CD4-positive, alpha-beta T cell (primary cell): Measurements from ENCODE around the gene LZTFL1. TPM values are rescaled to one million over a fixed set of nuclear protein-coding genes. Genes with fewer than 3 reads are reported as not detected.
A peak's percentile ranks its signal among the peaks of the same experiment; 100 is the strongest.

Source experiments
- ATAC-seq: fragments of 200-7000 bp; cut with Tn5 transposase; one replicate; pipeline ENCODE4 v1.10.0; 2022; ENCODE audit warnings: mild to moderate bottlenecking; ENCODE audit not compliant: poor library complexity
- CTCF ChIA-PET: fragments of 350-600 bp; sonication (Branson Sonifier 250); formaldehyde crosslinking; loops from one replicate; lab custom pipeline; 2021; ENCODE audit warnings: antibody characterized with exemption, inconsistent platforms; lab: Charles Lee
- POLR2A ChIA-PET: fragments of 350-600 bp; sonication (Branson Sonifier 250); formaldehyde crosslinking; loops from one replicate; lab custom pipeline; 2021; ENCODE audit warnings: antibody characterized with exemption, inconsistent platforms; lab: Charles Lee
- DNase-seq, 14 experiments: peaks; one replicate each; pipeline ENCODE4 v3.0.0-alpha.2; 2013 to 2020; ENCODE audit warnings: mixed read lengths in 2 of 14
- H3K27ac ChIP-seq, 2 donors: one replicate each; pipeline versions ENCODE4 v1.5.1 to v1.7.0; 2013; ENCODE audit warnings: low read length in 2 of 2, low read depth in 1 of 2, mild to moderate bottlenecking in 1 of 2
- H3K27me3 ChIP-seq, 2 experiments: 1 replicate in 1 of 2; 2 replicates in 1 of 2; pipeline versions ENCODE4 v1.6.1 to v1.7.0; 2013; ENCODE audit warnings: low read length in 2 of 2, control low read depth in 1 of 2, mild to moderate bottlenecking in 1 of 2, moderate library complexity in 1 of 2; ENCODE audit not compliant: insufficient read depth in 2 of 2, control insufficient read depth in 1 of 2
- H3K36me3 ChIP-seq: one replicate; pipeline ENCODE4 v1.6.1; 2013; ENCODE audit warnings: low read length, control low read depth; ENCODE audit not compliant: insufficient read depth
- H3K4me1 ChIP-seq: one replicate; pipeline ENCODE4 v1.6.1; 2013; ENCODE audit warnings: low read length, control low read depth; ENCODE audit not compliant: insufficient read depth
- H3K4me3 ChIP-seq: one replicate; pipeline ENCODE4 v1.5.1; 2013; ENCODE audit warnings: mild to moderate bottlenecking, low read length, moderate library complexity
- H3K9me3 ChIP-seq, 2 experiments: 1 replicate in 1 of 2; 2 replicates in 1 of 2; pipeline versions ENCODE4 v1.6.1 to v1.7.0; 2013; ENCODE audit warnings: low read length in 2 of 2, mild to moderate bottlenecking in 2 of 2, control low read depth in 1 of 2, moderate library complexity in 1 of 2; ENCODE audit not compliant: control insufficient read depth in 1 of 2, insufficient read depth in 1 of 2
- H3K27ac Mint-ChIP-seq: one replicate; pipeline ENCODE4 v1.8.0; 2020; ENCODE audit warnings: mixed read lengths
- H3K27me3 Mint-ChIP-seq: one replicate; pipeline ENCODE4 v1.8.0; 2021; ENCODE audit warnings: mixed read lengths
- H3K36me3 Mint-ChIP-seq: one replicate; pipeline ENCODE4 v1.8.0; 2021; ENCODE audit warnings: low read depth, mixed read lengths
- H3K4me1 Mint-ChIP-seq: one replicate; pipeline ENCODE4 v1.8.0; 2021; ENCODE audit warnings: low read depth, mixed read lengths
- H3K4me3 Mint-ChIP-seq: one replicate; pipeline ENCODE4 v1.8.0; 2020; ENCODE audit warnings: mild to moderate bottlenecking, mixed read lengths
- H3K9me3 Mint-ChIP-seq: one replicate; pipeline ENCODE4 v1.8.0; 2020; ENCODE audit warnings: mixed read lengths
- CTCF ChIP-seq: fragments of 200-600 bp; IDR thresholded peaks from one replicate; pipeline ENCODE4 v1.8.0; 2022; ENCODE audit warnings: antibody characterized with exemption, mild to moderate bottlenecking
- intact Hi-C, 2 experiments: fragments of 100-400 bp; cut with DNase I in 1 of 2; cut with micrococcal nuclease in 1 of 2; formaldehyde crosslinking; loops; one replicate each; pipeline versions ENCODE4 v1.15.1 to v1.9.0; 2023 to 2025; cut with DNase I, micrococcal nuclease
- total RNA-seq, 174 experiments: library from RNA in 2 of 174; stranded (reverse) in 2 of 174; gene quantifications; one replicate each; pipeline ENCODE4 v1.2.3 and lab custom pipeline; 2021 to 2026

LZTFL1 gene
- total RNA-seq, 2 experiments from 2014 or later, result 9.6 to 10.0 TPM

DNA sequence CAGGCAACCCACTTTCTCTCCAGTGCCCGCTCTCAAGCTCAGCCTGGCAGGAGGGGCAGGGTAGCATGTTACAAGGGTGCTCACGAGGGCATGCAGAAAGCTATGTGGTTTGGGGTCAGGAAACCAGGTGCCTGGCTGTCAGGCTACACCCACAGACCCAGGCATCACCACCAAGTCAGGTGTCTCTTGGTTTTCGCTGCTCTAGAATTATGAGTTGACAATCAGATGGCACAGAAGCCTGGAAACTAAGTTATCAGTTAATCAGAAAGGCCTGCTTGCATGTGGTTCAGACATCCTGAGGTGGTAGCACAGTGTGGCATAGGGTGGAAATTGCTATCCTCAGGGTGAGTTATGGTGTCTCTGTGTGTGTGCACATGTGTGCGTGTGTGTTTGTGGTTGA lies 28.2 kb upstream of the LZTFL1 start:
- POLR2A ChIA-PET, result interaction anchor here (0.6 to 3.9 kb wide), 7 partner anchors 9 to 193 kb away, joined by 3 to 24 read pairs (median 4); partner anchors contain the start of gene LZTFL1
- intact Hi-C loops, result loop anchor here (1.0 to 5.0 kb wide), 4 partner anchors 22 to 47 kb away; partner anchors contain the start of gene LZTFL1 (in 1 of the 2)
- peaks cover 69% of the 10 kb centered on the region for H3K4me1 Mint-ChIP-seq

DNA sequence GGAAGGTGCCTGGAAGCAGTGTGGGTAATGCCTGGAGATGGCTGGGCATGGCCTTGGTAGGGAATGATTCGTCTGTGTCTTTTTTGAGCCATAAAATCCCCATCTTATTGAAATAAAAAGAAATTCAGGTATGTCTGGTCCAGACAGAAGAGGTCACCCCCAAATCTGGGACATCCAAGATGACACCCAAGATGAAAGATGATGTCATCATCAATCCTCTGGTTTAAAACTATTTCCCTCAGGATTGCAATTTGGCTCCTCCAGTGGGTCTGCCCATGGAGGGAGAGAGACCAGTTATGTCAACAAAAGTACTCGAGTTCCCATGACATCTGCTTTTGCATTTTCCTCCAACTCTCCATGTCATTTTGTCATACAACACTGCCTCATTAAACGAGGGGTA lies 27.7 kb upstream of the LZTFL1 start:
- POLR2A ChIA-PET, result interaction anchor here (0.6 to 3.9 kb wide), 7 partner anchors 8 to 193 kb away, joined by 3 to 24 read pairs (median 4); partner anchors contain the start of gene LZTFL1
- H3K4me3 Mint-ChIP-seq, result peak overlapping the region; percentile 38
- no peak for ATAC-seq

More for the DNA sequence above, 28.2 kb upstream of the LZTFL1 start:
- Mint-ChIP-seq H3K9me3 (peaks cover 4% of the 10 kb centered on the region), H3K4me3 (peak overlapping the region; percentile 1), H3K27me3 (peaks cover 3% of the 10 kb centered on the region), H3K27ac (peak overlapping the region; percentile 34), H3K36me3 (no peaks in the 10 kb centered on the region)
- H3K4me3 ChIP-seq, result no peak overlapping the region
- ATAC-seq, result peak; percentile 90
- H3K4me1 ChIP-seq, result peaks cover 35% of the 10 kb centered on the region
- CTCF ChIA-PET, result no interaction called here
- H3K27me3 ChIP-seq, result peaks cover 0 to 3% of the 10 kb centered on the region in 2 experiments
- H3K36me3 ChIP-seq, result no peaks in the 10 kb centered on the region
- TF ChIP-seq CTCF, result no peak
- peak; percentile 51 to 93 (median 64) for DNase-seq
- no peak overlapping the region for H3K27ac ChIP-seq
- no peaks in the 10 kb centered on the region for H3K9me3 ChIP-seq

GRCh38 chr3:45868650-45869049 lies 26.7 kb upstream of the LZTFL1 start:
- H3K27me3 ChIP-seq, result peaks cover 0 to 4% of the 10 kb centered on the region in 2 experiments
- H3K27ac ChIP-seq, result no peak overlapping the region
- ChIA-PET POLR2A (interaction anchor here (3.9 kb wide), 1 partner anchor 27 kb away, joined by 24 read pairs; the partner anchor contains the start of gene LZTFL1), CTCF (interaction anchor here (1.0 kb wide), 1 partner anchor 210 kb away, joined by 3 read pairs; no protein-coding TSS in a partner anchor)
- Mint-ChIP-seq H3K27ac (peak overlapping the region; percentile 34), H3K36me3 (no peaks in the 10 kb centered on the region), H3K4me1 (peaks cover 75% of the 10 kb centered on the region), H3K9me3 (peaks cover 1% of the 10 kb centered on the region), H3K27me3 (peaks cover 7% of the 10 kb centered on the region), H3K4me3 (peak overlapping the region; percentile 43)
- H3K36me3 ChIP-seq, result no peaks in the 10 kb centered on the region
- intact Hi-C loops, result no loop called here
- peaks cover 39% of the 10 kb centered on the region for H3K4me1 ChIP-seq
- no peak for TF ChIP-seq CTCF
- no peak overlapping the region for H3K4me3 ChIP-seq
- ATAC-seq (no peak), DNase-seq (no peak)
- H3K9me3 ChIP-seq, result peaks cover 0 to under 1% of the 10 kb centered on the region in 2 experiments

More for the DNA sequence above, 27.7 kb upstream of the LZTFL1 start:
- TF ChIP-seq CTCF, result no peak
- no peaks in the 10 kb centered on the region for H3K36me3 Mint-ChIP-seq
- H3K27ac ChIP-seq, result no peak overlapping the region
- H3K9me3 Mint-ChIP-seq, result peaks cover 4% of the 10 kb centered on the region
- H3K27ac Mint-ChIP-seq, result peak overlapping the region; percentile 34
- H3K36me3 ChIP-seq, result no peaks in the 10 kb centered on the region
- peaks cover 39% of the 10 kb centered on the region for H3K4me1 ChIP-seq
- H3K4me1 Mint-ChIP-seq, result peaks cover 72% of the 10 kb centered on the region
- no peaks in the 10 kb centered on the region for H3K9me3 ChIP-seq
- no peak for DNase-seq
- H3K27me3 ChIP-seq, result peaks cover 0 to 3% of the 10 kb centered on the region in 2 experiments
- CTCF ChIA-PET, result no interaction called here
- intact Hi-C loops, result loop anchor here (1.0 to 5.0 kb wide), 4 partner anchors 23 to 48 kb away; partner anchors contain the start of gene LZTFL1 (in 1 of the 2)
- H3K4me3 ChIP-seq, result no peak overlapping the region
- H3K27me3 Mint-ChIP-seq, result peaks cover 7% of the 10 kb centered on the region
